HUDEP-2 (cell line): Measurements from ENCODE around the gene EMC9.
A peak's percentile ranks its signal among the peaks of the same experiment; 100 is the strongest.

Source experiments
- DNase-seq, 76 experiments: peaks; one replicate each; lab custom pipeline; 2025; ENCODE audit not compliant: unreplicated experiment in 76 of 76; lab: John Stamatoyannopoulos, UW

Gene EMC9

DNA sequence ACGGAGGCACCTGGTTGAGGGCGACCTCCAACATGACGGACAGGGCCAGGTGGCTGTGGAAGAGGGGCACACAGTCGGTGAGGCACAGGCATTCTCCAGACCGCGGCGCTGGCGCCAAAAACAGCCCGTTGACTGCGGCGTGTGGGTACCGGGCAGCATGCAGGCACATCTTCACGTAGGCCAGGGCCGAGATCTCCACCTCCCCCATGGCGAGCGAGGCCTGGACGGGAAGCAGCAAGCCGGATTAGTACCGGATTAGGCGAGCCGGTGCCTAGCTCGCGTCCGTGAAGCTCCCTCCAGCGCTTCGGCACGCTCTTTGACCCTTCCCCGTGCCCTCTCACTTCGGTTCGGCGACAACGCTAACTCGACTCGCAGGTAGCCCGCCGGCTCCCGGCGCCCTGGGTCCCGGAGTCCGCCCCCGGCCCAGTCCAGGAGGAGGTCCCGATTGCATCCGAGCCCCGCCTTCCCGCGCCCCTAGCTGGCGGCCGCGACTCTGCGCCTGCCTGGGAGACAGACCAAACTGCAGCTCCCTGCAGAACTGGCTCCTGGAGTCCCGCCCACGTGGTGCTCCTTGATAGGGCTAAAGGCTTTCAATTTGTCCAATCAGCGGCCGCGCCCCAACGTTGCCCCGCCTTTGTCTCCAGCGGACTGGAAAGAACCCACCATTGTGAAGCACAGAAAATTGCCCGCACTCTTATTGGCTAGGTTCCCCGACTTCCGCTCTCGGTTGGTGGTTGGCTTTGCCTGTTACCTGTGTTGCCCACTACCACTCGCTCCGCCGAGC lies at the start of gene EMC9:
Gene EMC9, minus strand, starts transcription at position 495 of the 784 bp plus-strand sequence. Its CDS starts 287 bp downstream, at position 208.
- peak; percentile 87 to 100 (median 99) for DNase-seq

- DNase-seq, result no peak
Measured at GRCh38 chr14:24190416-24190815, 49.0 kb upstream of the EMC9 start.

GRCh38 chr14:24189460-24189859 lies 48.1 kb upstream of the EMC9 start:
- DNase-seq, result no peak

DNA sequence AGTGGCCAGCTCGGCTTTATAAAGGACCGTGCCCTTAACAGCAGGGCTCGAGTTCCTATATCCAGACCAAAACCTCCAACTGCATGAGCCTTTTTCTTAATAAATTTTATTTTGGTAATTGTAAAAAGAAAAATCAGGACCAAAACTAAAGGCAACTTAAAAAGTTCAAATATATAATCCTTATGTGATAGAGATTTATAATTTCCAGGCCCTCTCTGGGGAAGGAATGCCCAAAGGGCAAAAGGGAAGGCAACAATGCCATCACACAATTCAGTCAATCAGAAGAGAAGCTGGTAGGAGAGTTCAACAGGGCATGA lies 47.6 kb upstream of the EMC9 start:
- DNase-seq, result no peak

DNA sequence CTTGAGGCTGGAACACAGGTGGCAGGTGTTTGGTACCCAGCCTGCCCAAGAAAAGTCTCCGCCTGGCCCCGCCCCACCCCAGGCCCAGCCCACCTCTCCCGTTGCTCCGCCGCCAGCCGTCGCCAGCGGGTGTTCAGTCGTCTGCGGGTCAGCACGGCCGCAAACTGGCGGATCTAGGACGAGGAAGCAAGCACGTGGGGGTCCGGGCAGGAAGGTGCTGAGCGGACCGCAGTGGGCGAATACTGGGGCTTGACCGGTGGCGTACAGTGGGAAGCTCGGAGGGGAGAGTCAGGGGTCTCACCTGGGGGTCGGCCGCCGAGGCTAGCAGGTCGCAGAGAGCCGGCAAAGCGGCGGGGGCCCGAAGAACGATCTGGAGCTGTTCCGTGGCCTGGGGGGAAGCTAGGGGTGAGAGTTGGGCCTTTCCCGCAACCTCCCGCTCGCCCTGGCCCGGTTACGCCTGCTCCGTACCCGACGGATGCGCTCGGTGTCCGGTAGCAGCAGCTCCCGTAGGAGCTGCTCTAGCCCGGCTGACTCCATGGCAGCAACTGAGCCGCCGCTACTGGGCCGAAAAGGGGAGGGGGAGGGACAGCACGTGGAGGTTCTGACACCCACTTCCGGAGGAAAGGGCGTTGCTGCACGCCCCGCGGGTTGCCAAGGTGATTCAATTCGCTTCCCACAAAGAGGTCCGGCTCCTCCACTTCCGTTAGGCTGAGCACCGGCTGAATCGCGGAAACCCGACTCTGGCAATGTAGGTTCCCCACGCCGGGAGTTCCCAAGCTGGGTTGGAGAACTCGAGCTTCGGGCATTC lies 47.1 kb upstream of the EMC9 start, which contains the start of gene IPO4:
Gene IPO4, minus strand, starts transcription at position 566 of the 808 bp plus-strand sequence. Its CDS starts 29 bp downstream, at position 537.
- DNase-seq, result peak in 75 of 76 experiments; percentile 25 to 97 (median 92)

DNA sequence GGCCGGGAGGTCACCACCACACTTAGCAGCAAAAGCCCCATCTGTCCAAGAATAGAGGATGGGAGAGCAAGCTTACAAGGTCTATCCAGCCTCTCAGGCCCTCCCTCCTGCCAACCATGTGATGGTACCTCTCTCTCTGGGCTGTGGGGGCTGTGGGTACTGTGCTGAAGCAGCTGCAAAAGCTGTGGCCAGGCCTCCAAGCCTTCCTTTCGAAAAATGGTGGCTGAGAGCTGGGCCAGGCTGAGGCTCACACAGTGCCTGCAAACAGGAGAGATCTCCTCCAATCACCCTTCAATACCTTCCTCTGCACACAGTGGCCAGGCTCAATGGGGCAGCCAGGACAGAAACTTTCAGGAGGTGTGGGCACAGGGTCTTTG lies 46.1 kb upstream of the EMC9 start:
- no peak for DNase-seq

- DNase-seq, result no peak
Measured at GRCh38 chr14:24186831-24187538, 45.6 kb upstream of the EMC9 start.

- DNase-seq, result no peak
Measured at GRCh38 chr14:24185741-24186140, 44.4 kb upstream of the EMC9 start.

DNA sequence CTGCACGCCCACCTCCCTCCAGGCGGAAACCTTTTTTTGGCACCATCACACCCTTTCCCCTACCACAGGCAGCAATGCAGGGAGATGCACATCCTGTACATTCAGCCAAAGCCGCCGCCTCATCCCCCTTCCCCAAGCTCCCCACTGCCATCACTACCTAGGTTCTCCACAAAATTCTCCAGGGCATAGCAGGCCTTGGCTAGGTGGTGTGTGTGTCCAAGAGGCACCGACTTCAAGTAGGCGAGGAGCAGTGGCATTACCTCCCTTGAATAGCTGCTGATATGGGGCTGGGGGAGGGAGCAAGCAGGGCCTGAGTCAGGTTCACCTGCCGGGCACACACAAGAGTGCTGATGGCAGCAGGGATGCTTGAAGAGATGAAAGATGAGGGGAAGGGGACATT lies 43.6 kb upstream of the EMC9 start:
- DNase-seq, result no peak

- no peak for DNase-seq
Measured at GRCh38 chr14:24184104-24184970, 42.9 kb upstream of the EMC9 start.

- no peak for DNase-seq
Measured at GRCh38 chr14:24183014-24183481, 41.7 kb upstream of the EMC9 start.

- DNase-seq, result no peak
Measured at GRCh38 chr14:24182110-24182882, 40.9 kb upstream of the EMC9 start.

DNA sequence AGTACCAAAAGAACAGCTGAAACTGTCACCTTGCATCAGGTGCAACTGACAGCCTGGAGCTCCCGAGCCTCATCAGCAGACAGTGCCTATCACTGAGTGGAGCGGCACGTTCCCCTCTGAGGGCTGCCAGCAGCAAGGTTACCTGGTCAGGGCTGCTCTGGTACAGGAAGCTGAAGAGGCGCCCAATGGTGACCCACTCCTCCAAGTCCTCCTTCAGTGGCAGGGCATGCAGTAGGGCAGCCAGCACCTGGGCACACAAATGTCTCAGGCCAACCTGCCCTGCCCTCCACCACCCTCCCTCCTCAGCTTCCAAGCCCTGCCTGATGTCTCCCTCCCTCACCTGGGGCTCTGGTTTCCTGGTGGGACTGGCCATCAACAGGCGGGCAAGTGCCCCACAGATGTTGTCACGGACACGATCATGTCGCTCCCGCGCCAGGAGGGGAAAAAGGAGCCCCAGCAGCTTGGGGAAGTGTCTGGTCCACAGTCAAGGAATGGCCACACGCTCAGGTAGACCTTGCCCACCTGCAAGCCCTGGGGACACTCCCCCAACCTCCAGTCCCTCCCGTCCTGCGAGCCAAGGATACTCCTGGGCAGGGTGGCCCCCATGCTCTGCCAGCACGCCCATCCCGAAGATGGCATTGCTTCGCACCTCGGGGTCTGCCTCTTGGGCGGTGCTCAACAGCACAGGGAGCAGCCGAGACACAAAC lies 40.1 kb upstream of the EMC9 start:
- DNase-seq, result no peak

DNA sequence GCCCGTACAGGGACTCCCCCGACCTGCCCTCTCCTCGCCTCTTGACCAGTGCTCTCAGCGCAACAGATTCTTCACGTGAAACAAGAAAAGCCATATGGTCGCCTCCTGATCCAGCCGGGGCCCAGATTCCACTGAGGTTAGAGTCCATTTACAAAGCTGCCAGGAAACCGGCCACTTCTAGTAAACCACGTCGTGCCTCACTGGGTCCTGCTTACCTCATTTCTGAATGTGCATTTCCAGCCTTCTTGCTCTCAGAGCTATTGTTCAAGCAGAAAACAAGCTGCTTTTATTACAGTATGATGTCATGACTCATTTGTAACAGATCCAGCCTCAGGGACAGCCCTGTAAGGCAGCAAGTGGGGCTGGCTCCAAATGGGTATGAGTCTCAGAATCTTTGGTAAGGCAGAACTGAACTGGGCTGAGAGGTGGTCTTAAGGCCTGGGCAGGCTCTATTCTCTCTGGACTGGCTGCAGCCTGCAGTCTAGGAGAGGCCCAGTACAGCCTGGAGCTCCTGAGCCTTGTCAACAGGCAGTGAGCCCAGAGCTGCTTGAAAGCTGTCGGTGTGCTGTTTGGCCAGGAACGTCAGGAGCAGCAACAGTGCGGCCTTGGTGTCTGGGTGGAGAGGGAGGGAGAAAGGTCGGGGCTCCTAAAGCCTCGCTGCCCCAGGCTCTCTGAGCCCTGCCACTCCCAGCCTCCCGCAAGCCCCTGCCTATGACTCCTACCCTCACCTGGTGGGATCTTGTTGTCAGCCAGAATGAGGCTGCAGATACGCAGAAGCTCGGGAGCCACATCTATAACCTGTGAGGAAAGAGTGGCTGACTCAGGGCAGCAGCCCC lies 38.8 kb upstream of the EMC9 start:
- no peak for DNase-seq

- DNase-seq, result no peak
Measured at GRCh38 chr14:24179294-24179960, 38.0 kb upstream of the EMC9 start.

DNA sequence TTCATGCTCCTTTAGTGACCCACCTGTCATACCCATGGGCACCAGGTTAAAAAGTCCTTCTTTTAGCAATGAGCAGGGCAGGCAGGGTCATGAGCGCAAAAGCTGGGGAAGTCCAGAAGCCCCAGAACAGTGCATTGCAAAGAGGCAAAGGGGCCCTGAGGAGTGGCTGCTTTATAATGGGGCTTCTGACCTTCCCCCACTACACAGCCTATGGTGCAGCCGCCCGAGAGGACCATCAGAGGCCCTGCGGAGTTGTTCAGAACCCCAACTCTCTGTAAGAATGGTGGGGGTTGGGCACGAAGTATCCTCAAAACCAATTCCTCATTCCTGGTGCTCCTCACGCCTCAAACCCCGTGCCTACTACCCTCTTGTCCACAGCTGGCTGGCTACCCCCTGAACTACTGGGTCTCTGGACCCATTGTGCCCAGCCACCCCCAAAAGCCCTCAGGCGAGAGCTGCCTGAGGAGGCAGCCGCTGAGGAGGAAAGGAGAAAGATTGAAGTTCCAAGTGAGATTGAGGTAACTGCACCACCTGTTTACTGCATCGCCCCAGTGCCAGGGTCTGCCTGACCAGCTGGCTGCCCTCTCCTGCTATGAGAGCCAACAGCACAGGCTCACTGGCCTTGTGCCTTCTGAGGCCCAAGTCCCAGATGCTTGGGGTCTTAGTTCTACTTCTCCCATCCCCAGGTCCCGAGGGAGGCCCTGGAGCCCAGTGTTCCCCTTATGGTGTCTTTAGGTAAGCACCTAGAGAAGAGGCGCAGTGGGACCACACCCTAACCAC lies 37.2 kb upstream of the EMC9 start:
- no peak for DNase-seq

DNA sequence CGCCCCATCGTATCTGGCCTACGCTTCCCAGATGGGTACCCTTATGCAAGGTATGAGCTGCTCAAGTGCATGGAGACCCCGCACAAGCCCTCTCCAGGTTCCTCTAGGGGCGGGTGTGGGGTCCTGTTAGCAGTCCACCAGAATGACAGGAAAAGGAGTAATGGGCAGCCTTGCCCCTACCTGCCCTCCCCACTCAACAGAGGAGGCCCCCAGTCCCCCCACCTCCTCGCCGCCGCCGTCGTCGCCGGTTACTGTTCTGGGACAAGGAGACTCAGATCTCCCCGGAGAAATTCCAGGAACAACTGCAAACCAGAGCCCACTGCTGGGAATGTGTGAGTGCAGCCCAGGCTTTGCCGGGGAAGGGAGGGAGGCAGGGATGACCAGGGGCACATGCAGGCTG lies 36.5 kb upstream of the EMC9 start:
- DNase-seq, result no peak
